Stimulated activated CD4-positive, alpha-beta T cell treated with anti-CD3 and anti-CD28 coated beads, Interleukin-1b, Interleukin-23, amount 100 ng/mL, for 48 hours (primary cell): Measurements from ENCODE around the gene FAAP100.

ENCODE experiments used
- DNase-seq: peaks from one replicate; pipeline ENCODE4 v3.0.0-alpha.2; 2020

Gene FAAP100

DNA sequence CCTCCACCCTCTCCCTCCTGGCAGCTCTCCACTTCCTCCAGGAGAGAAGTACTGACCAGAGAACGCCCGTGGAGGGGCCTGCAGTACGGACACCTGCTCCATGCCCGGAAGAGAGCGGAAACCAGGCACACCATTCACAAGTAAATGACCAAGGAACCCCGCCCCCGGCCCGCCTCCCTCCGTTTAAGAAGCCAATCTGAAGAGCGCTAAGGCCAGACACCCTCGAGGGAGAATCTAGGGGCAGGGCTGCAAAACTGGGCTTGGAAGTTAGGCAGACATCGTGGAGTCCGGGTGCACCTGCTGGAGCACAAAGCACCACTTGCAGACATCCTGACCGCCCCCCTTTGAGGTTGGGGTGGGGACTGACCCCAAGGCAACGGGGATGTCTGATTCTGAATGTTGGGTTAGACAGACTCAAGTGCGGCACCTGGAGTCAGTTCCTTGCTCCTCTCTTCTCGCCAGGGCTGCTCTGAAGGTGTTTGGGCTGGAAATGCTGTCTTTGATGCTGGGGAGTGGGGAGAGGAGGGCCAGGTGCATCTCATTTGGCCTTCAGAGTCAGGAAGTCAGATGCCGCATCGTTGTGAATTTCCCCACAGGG, 964 bp upstream of the FAAP100 start:
- peak; percentile 81 for DNase-seq

DNA sequence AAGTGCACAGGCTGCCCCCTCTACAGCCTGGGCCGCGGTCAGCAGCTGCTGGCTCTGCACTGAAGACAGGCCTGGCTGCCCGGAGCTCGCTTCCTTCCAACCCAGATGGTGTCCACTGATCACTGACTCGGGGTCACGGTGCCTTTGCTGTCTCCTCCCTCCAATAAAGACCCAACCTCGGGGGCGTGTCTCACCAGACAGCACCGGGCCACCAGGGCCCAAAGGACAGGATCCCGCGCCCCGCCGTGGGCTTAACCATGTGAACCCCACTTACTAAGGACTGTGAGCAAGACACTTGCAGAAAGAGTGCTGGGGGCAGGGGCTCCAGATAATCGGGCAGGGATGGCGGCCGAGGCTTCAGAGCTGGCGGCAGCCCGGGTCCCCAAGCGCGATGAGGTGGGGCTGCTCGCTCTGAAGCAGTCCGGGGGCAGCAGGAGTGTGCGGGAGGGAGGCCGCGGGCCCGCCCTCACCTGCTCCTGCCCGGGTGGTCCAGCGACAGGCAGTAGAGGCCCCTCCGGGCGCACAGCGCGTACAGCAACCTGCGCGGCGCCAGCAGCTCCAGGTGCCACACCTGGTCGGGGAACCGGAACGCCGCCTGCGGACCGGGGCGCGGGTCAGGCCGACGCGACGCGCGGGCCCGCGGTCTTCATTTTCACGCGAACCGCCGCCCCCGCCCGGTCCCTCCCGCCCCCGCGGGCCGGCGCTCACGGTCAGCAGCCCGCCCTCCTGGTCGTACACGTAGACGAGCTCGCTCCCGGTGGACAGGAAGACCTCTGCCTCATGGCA, 502 bp downstream of the FAAP100 start:
- no peak for DNase-seq

DNA sequence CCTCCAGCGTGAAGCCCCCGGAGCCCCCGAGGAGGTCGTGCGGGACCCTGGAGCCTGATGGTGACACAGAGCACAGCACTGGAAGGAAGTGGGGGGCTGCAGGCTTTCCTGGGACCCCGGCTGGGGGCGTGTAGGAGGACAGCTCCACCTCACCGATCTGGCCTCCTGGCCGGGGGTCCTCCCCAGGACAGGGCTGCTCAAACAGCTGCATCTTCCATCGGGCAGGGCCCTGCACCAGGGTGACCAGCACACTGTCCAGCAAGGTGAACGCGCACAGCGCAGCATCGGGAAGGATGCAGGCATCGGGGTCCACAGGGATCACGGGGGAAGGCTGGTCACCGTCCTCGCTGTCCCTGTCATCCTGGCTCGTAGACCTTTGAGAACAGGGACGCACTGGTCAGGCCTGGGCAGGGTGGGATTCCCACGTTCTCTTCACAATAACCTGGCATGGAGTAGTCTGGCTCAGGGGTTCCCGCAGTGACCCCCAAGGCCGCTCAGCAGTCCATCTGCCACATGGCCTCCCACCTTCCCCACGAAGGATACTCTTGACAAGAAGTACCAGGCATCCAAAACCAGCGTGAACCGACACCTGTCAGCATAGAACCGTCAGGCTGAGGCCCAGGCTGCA, 1.2 kb downstream of the FAAP100 start:
- DNase-seq, result no peak

DNA sequence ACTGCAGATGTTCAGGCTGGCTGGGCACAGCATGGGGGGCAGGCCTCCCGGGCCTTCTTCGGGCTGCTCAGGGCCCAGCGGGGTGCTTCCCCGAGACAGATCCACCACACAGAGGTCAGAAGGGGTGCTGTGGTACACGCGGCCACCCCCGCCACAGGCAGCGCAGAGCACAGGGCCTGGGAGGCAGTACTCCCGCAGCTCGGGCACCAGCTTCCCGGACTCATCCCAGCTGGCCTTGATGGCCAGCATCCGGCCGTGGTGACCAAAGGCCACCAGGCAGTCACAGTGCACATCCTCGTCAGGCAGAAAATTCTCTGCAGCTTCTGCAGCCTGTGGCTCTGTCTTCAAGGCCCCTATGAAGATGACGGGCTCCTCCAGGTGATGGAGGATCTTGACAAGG, 1.9 kb downstream of the FAAP100 start:
- DNase-seq, result no peak

DNA sequence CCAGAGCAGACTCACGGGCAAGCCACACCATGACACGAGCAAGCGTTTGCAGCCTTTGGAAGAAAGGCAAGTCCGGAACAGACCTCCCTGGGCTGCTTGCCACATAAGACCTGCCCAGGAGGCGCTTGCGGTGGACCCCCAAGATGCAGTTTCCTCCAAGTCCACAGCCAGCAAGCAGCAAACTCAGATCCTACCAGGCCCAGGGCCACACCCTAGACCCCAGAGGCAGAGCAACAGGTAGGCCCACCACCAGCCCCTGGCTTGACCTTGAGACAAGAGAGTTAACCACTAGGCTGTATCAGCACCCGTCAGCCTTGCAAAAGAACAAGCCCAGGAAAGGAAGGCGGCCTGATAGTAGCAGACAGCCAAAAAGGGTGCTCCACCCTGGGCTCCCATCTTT, 2.3 kb downstream of the FAAP100 start:
- no peak for DNase-seq

DNA sequence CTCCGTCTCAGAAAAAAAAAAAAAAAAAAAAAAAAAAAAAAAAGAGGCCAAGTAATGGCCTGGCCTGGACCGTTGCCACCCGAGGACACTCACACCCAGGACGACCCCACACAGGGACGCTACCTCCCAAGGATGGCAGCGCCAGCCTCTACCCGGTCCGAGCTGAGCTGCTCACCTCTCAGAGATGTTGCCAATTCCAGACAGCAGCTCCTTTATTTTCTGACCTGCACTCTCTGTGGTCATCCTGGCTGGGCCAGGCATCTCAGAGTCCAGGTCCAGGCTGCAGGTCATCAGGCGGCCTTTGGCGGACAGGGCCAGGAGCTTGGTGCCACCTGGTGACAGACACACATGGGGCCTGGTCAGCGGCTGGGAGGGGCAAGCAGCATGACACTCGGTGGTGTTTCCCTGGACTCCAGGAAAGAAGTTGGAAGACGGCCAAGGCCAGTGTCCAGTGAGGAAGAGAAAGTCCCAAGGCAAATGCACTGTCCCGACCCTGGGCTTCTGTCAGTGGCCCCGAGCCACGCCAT, 3.1 kb downstream of the FAAP100 start:
- no peak for DNase-seq

DNA sequence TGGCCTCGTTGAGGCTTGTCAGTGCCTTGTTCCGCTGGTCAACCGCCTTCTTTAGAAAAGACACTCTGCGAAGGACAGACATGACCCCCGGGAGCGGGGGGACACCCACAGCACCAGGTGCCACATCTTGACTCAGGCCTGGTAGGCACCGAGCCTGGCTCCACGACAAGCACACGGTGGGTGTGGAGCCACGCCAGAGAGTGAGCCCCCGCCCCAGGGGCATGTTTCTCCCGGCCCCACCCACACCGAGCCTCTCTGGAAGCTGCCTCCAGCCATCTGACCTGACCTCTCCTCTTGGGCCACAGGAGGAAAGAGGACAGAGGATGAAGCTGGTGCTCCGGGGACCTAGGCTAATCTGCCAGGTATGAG, 4.6 kb downstream of the FAAP100 start:
- DNase-seq, result no peak

DNA sequence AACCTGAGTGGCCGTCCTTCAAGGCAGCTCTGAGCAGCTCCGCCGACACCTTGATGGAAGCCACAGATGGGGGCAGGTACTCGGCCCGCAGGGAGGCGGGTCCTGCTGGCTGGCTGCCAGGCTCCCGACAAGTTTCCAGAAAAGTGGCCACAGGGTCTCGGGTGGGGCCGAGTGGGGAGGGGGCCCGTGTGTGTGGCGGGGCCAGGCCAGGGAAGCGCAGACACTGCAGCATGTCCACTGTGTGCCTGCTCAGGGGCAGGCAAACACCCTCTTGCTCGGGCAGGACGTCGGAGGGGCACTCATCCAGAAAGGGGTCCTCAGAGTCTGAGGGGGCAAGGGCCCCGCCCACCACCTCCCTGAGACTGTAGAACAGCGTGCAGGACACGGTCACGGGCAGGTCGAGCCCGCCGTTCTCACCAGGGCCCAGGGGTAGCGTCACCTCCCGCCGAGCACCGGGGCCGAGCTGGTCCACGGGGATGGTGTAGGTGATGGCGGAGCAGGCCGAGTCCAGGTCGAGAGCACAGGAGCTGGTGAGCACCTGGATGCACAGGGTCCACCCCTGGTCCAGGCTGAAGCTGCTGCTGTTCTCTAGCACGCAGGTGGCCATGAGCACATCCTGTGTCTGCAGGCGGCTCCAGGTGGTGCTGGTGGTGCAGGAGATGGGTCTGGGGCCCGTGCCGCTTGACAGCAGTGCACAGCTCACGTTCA, 5.1 kb downstream of the FAAP100 start:
- no peak for DNase-seq

DNA sequence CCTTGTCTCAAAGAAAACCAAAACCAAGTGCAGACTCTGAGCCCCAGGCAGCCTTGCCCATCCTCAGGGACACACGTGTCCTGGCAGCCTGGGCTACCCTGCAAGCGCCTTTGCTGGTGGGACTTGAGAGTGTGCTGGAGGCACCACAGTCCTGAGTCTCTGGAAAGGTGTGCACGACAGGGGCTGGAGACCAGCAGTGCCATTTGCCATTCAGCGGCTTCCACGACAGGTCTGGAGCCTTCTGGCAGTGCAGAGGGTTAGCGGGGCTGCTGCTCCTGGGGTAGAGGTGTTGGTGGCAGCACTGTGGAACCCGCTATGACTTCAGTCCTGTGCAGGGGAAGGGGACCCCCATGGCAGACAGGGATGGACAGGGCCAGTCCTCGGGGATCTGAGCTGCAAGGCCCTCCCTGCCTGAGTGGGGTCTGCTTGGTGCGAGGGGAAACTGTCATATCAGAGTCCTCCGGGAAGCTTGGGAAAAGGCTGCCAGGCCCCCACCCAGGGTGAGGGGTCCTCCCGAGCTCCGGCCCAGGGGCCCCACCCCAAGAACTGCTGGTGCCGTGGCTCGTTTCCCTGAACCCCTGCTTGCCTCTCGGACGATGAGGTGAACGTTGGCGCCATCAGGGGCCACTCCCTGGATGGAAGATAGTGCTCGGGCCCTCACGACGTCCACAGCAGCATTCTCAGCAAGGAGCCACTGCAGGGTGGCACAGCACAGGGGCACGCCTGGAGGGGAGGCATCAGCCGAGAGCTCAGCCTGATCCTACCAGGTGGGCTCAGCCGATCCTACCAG, 6.8 kb downstream of the FAAP100 start:
- DNase-seq, result no peak

DNA sequence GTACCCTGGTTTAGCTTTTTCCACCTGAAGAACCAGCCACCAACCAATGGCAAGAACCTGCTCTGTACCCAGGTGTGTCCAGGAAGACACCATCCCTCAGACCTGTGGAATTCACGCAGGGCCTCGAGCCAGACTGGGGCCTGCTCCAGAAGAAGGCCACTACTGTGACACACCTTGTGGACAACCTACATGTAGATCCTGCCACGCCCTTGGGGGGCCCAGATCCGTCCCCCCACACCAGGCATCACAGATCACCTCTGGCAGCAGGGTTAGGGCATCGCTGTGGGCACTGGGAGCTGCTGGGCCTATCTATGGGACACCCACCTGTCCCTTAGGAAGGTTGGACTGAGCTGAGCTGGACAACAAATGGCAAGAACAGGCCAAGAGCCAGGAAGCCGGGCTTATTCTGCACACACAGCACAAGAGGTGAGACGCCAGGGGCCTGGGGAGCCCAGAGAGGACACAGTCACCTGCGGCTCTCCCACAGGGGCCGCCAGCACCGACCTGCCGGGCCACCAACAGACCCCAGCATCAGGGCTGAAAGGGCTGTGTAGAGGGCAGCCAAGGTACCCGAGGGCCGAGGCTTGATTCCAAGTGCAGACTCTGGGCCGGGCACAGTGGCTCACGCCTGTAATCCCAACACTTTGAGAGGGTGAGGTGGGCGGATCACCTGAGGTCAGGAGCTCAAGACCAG, 7.7 kb downstream of the FAAP100 start:
- no peak for DNase-seq

DNA sequence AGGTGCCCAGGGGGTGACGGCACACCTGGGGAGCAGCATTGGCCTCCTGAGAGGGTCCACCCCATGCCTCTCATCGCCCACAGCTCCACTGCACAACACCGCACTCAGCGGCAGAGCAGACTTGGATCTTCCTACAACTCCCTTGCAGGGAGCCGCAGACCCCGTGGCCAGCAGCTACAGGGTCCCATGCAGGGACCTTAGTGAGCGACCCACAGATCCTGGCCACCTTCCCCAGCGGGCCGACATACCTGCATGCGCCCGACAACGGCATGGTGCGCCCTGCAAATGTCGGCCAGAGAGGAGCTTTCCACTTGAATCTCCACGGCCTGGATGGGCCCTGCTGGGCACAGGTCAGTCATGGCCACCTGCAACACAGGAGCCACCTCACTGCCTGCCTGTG, 8.4 kb downstream of the FAAP100 start:
- DNase-seq, result no peak

DNA sequence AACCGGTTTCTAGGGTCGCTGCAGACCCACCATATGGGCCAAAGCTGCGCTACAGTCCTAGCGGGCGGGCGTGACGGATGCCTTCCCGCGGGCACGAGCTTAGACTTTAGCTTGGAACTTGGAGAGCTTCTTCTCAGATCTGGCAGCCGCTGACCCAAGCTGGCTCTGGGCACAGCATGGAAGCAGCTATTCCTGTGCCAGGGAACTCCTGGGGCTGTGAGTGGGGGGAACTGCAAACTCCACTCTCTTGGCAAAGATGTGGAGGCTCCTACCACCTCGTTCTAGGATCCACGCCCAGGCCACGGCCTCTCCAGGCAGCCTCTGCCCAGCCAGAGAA, 8.8 kb downstream of the FAAP100 start:
- no peak for DNase-seq

DNA sequence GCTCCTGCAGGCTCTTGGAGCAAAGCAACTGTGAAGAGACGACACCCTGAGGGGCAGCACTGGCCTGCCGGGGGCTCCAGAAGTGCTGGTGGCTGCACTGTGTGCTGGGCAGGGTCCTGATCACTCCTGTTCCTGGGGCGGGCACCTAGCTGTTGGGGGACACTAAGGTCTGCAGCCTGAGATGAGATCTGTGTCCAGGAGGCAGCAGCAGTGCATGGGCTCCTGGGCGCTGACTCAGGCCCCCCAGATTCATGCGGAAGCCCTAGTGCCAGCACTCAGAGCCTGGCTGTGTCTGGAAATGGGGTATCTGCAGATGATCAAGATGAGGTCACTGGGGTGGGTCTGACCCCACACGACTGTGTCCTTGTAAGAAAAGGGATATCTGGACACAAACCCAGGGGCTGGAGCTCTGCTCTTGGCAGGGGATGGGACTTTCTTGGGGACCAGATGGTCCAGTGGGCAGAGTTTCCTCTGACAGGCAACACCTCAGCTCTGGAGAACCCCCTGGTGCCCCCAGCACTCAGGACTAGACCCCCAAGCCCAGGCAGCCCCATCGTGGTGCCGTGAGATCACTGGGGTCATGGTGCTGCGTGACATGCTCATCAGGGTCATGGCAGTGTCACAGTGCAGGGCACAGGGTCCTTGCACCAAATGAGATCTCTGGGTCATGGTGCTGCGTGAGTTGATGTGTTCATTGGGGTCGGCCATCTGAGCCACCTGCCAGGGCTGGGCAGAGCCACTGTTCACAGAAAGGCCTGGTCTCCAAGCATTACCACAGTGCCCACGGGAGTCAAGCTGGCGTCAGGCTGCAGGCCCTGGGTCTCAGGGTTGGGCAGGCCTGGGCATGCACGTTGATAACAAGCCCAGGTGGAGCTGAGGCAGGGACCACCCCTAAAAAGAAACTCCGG, 9.5 kb downstream of the FAAP100 start:
- DNase-seq, result no peak

DNA sequence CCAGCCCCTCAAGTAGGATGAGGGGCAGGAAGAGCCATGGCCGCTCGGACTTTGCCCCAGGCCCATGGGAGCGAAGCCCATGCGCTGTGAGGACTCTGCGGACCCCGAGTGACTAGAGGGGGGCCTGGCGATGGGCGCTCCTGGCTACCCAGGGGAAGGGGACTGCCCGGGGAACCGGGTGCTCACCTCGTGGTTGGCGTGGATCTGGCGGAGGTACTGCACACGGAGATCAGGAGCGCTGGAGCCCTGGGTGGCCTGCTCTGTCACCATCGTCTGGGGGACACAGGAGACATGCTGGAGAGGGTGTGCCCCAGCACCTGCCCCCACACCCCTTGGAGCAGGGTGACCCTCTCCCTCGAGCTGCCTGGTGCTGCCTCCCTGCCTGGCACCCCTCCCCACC, 11.0 kb downstream of the FAAP100 start:
- DNase-seq, result no peak

DNA sequence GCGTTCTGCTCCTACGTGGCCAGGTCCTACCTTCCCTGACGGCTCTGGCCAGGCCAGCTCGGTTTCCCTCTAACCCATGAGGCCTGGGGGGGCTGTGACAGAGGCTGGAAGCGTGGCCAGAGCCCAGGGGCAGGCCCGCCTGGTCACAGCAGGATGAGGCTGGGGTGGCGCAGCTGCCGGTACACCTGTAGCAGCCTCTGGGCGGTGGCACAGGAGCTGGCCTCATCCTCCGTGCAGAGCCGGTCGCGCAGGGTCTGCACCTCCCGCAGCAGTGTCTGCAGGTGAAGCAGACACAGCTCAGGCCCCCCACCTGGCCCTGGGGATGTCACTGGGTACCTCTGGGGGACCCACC, 11.5 kb downstream of the FAAP100 start:
- DNase-seq, result no peak

DNA sequence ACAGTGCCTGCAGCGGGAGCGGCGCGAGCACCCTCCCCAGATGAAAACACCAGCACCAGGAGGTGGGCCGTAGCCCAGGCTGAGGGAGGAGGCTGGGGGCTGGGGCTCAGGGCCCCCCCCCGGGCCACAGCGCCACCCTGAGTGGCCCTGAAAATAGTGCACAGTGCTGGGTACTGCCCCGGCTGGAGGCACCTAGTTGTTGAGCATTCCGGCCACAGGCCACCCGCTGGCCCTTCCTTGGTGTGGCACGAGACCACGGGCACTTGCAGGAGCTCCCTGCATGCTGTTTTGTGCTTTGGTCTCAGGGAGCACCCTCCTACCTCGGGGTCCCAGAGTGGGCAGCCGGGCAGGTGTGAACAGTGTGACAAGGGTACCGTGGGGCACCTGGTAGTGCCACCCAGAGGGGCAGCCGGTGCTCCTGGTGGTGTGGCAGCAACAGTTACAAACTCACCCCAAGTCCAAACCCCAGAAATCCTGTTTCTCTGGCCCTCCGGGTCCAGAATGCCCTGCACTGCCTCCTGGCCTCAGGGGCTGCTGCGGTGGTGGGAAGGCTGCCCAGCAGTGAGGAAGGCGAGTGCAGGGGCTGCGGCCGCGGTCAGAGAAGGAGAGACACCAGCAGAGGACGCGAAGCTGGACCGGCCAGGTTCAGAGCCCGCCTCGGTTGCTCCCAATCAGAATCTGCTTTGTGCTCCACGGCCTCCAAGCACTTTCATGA, 12.0 kb downstream of the FAAP100 start:
- no peak for DNase-seq

DNA sequence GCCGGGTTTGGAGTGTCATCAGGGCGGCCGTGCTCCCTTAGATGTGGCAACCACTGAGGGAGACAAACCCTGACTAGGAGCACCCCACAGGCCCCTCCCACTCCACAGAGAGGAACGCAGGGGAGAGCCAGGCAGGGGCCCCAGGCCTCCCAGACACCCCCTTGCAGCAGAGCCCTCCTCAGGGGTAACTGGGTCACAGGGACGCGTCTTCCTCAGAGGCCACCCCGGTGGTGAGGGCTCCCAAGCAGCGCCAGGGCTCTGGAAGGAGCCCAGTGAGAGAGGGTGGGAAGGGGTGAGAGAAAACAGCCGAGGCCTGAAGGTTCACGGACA, 12.6 kb downstream of the FAAP100 start:
- DNase-seq, result no peak

DNA sequence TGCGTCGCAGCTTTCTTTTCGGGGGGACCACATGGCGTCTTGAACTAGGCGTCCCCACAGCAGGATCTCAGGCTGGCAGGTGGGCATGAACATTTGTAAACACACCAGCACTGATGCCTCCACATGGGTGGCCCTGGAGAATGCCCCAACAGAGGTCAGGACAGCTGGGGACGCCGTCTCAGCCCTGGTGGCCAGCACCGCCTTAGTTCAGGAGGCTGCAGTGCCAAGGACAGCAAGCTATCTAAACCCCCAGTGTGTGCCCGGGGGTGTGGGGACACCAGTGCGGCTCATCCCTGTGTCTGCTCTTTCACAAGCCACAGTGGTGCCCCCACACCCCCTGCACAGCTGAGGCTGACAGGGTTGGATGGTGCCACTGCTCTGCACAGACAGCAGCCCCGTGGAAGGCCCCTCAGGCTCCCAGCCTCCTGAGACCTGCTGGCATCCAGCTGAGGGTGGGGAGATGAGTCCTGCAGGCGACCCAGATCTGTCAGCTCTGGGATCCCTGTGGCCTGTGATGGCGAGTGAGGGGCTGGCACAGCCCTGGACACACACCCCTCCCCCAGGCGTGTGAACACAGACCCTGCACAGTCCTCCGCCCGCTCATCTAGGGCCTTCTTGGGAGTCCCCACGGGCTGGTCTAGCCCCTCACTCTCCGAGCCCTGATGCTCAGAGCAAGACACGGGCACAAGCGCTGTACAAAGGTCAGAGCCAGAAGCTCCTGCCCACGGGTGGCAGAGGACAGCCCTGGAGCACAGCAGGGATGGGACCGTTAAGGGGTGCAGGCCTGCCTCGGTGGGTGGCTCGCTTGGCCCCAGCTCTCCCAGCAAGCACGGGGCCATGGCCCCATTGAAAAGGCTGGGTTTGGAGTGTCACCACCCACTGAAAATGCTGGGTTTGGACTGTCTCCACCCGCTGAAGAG, 13.2 kb downstream of the FAAP100 start:
- no peak for DNase-seq

DNA sequence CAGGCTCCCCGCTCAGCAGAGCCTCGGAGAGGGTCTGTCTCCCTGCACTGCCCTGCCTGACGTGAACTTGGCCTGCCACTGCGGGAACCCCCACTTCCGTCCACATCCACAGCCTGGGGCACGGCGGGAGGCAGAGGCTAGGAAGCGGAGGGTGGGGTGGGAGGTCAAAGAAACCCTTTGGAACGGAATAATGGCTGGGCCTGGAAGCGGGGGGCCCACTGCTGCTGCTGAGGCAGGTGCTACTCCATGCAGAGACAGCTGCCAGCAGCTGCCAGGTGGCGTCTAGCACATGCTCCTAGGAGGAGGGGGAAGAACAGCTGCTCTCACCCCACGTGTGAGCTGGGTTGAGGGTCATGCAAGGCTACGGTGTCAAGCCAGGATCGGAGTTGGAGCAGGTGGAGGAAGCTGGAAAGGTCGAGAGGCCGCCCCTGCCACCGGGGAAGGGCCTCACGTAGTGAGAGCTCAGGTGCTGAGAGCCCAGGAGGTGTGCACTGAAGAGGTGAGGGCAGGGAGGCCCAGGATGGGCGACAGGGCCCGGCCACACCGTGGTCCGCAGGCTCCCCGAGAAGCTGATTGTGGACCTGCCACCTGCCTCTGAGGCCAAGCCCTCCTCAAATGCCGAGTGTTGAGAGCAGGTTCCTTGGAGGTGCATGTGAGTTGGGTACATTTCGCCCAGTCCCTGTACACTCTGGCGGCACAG, 14.1 kb downstream of the FAAP100 start:
- DNase-seq, result no peak
